HepG2 (cell line): ENCODE data around the gene VEGFB. TPM values are rescaled to one million over a fixed set of nuclear protein-coding genes. Genes with fewer than 3 reads are reported as not detected.
A peak's percentile ranks its signal among the peaks of the same experiment; 100 is the strongest.

Experiments
- ATAC-seq: fragments of 200-7000 bp; cut with Tn5 transposase; 3 replicates; pipeline ENCODE4 v1.9.1; 2020; ENCODE audit warnings: mild to moderate bottlenecking, moderate library complexity
- BruUV-seq: library from RNA; stranded (reverse); fragments of 400-500 nt; replicated peaks from 2 replicates; lab custom pipeline; 2021; lab: Mats Ljungman, UMichigan
- CTCF ChIA-PET: fragments of 300-600 bp; formaldehyde crosslinking; extraction: SDS; loops from one replicate; lab custom pipeline; 2021; ENCODE audit warnings: low total read pairs, inconsistent platforms, low intra/inter-chr PET ratio; lab: Yijun Ruan, JAX
- POLR2A ChIA-PET: fragments of 350-600 bp; sonication (Branson Sonifier 250); formaldehyde crosslinking; loops from one replicate; lab custom pipeline; 2020; ENCODE audit warnings: antibody characterized with exemption, inconsistent platforms; lab: Yijun Ruan, JAX
- DNase-seq: peaks from one replicate; pipeline ENCODE4 v3.0.0-alpha.2; 2015; ENCODE audit warnings: low spot score
- FAIRE-seq: peaks from 3 replicates; lab custom pipeline; 2011; peaks lifted over from hg19 to GRCh38; lab: Jason Lieb, UNC
- H2AFZ ChIP-seq: one replicate; pipeline ENCODE4 v1.6.1; 2011; ENCODE audit warnings: low read length, inconsistent platforms
- H3K27ac ChIP-seq: fragments of 300-600 bp; 3 replicates; pipeline ENCODE4 v1.8.0; 2011; ENCODE audit warnings: mixed run types, mild to moderate bottlenecking, mixed read lengths, low read length, inconsistent platforms; ENCODE audit not compliant: insufficient read depth; ENCODE audit errors: extremely low read length
- H3K27me3 ChIP-seq, 2 experiments: fragments of 200-600 bp in 1 of 2; 2 replicates in 1 of 2; 3 replicates in 1 of 2; pipeline versions ENCODE4 v1.6.0 to v1.8.0; 2011; ENCODE audit warnings: low read length in 2 of 2, mild to moderate bottlenecking in 2 of 2, moderate library complexity in 2 of 2, inconsistent platforms in 1 of 2; ENCODE audit not compliant: insufficient read depth in 2 of 2, control insufficient read depth in 1 of 2
- H3K36me3 ChIP-seq, 2 experiments: fragments of 200-600 bp in 1 of 2; replicated peaks in 1 of 2; 2 replicates in 1 of 2; 3 replicates in 1 of 2; pipeline versions ENCODE4 v1.5.1 to v1.8.0; 2011; ENCODE audit warnings: low read length in 2 of 2, inconsistent platforms in 1 of 2; ENCODE audit not compliant: insufficient read depth in 2 of 2, control insufficient read depth in 1 of 2
- H3K4me1 ChIP-seq: 2 replicates; pipeline ENCODE4 v1.5.1; 2012; ENCODE audit warnings: low read length, inconsistent platforms; ENCODE audit not compliant: insufficient read depth
- H3K4me2 ChIP-seq: 2 replicates; pipeline ENCODE4 v1.6.0; 2011; ENCODE audit warnings: low read depth, low read length, inconsistent platforms
- H3K4me3 ChIP-seq, 3 experiments: fragments of 200-600 bp in 1 of 3; sonication (generic), shearing (Covaris generic) in 1 of 3; replicated peaks in 1 of 3; 2 replicates each; pipeline ENCODE4 v1.5.1; 2011 to 2016; ENCODE audit warnings: low read length in 3 of 3, inconsistent platforms in 2 of 3, low read depth in 2 of 3, mild to moderate bottlenecking in 2 of 3, control low read depth in 1 of 3, mixed read lengths in 1 of 3; ENCODE audit not compliant: insufficient read depth in 1 of 3
- H3K79me2 ChIP-seq: one replicate; pipeline ENCODE4 v1.6.1; 2011; ENCODE audit warnings: low read length, inconsistent platforms; ENCODE audit not compliant: insufficient read depth
- H3K9ac ChIP-seq: 2 replicates; pipeline ENCODE4 v1.6.0; 2011; ENCODE audit warnings: mild to moderate bottlenecking, low read depth, low read length, inconsistent platforms; ENCODE audit not compliant: insufficient read depth
- H3K9me3 ChIP-seq: 2 replicates; pipeline ENCODE4 v1.5.1; 2012; ENCODE audit warnings: mild to moderate bottlenecking, low read length
- H4K20me1 ChIP-seq: 2 replicates; pipeline ENCODE4 v1.6.0; 2011; ENCODE audit warnings: inconsistent platforms, mild to moderate bottlenecking, low read length, moderate library complexity; ENCODE audit not compliant: insufficient read depth
- AGO1 ChIP-seq: fragments of 200-400 bp; formaldehyde crosslinking; IDR thresholded peaks from 2 replicates; pipeline ENCODE4 v1.6.1; 2017; ENCODE audit warnings: mild to moderate bottlenecking, low read depth, low read length, moderate library complexity; ENCODE audit not compliant: poor library complexity, severe bottlenecking
- AGO2 ChIP-seq: fragments of 200-400 bp; formaldehyde crosslinking; optimal IDR thresholded peaks from 2 replicates; pipeline ENCODE3; 2017; ENCODE audit warnings: mild to moderate bottlenecking, low read depth, low read length, moderate library complexity
- ZBTB33 ChIP-seq: sonication (generic); formaldehyde crosslinking; IDR thresholded peaks from 2 replicates; pipeline ENCODE4 v1.4.0; 2020; ENCODE audit warnings: missing genetic modification reagents
- ZNF33A ChIP-seq: sonication (generic); formaldehyde crosslinking; IDR thresholded peaks from 2 replicates; pipeline ENCODE4 v1.5.1; 2020; ENCODE audit warnings: missing genetic modification reagents, mild to moderate bottlenecking, moderate library complexity, borderline replicate concordance
- ZSCAN25 ChIP-seq: sonication (generic); formaldehyde crosslinking; IDR thresholded peaks from 2 replicates; pipeline ENCODE4 v1.8.0; 2022; ENCODE audit warnings: mild to moderate bottlenecking, missing genetic modification reagents
- WGBS: methylation state at CpG from one replicate; pipeline ENCODE4 v1.1.6; 2017; ENCODE audit warnings: low lambda C conversion rate; 5-methylcytosine and 5-hydroxymethylcytosine counted together
- in situ Hi-C: cut with HindIII; loops from 2 replicates; pipeline ENCODE4 v1.10.0; 2017; ENCODE audit warnings: low pct_unique_long_range_greater_than_20kb; ENCODE audit not compliant: extremely low pct_ligation_motif_present
- intact Hi-C: fragments of 100-400 bp; cut with micrococcal nuclease; formaldehyde crosslinking; loops from one replicate; pipeline ENCODE4 v1.10.0; 2022; ENCODE audit not compliant: unreplicated experiment
- polyA plus RNA-seq, 8 experiments: library from polyadenylated mRNA; depleted of rRNA in 3 of 8; stranded (reverse) in 7 of 8; unstranded in 1 of 8; fragments of >200 nt; fragmentation: Illumina TruSeq in 4 of 8; extraction: Trizol in 4 of 8; gene quantifications; 2 replicates each; pipeline versions ENCODE4 v1.2.1 to v1.2.3, GENCODE V29; 2011 to 2016; ENCODE audit warnings: low read depth in 4 of 8, missing spikeins in 1 of 8, mixed read lengths in 1 of 8; ENCODE audit not compliant: insufficient read depth in 1 of 8
- total RNA-seq, 5 experiments: library from RNA; depleted of rRNA; stranded (reverse); fragments of >200 nt; fragmentation: Illumina TruSeq; extraction: Trizol; gene quantifications; 2 replicates each; pipeline ENCODE4 v1.2.3, GENCODE V29; 2016; ENCODE audit warnings: low read depth in 1 of 5
- TF ChIP-seq, protein P1 (sequence below): sonication (generic); formaldehyde crosslinking; IDR thresholded peaks from 2 replicates; pipeline ENCODE4 v1.5.0; 2020; ENCODE audit warnings: mild to moderate bottlenecking, missing genetic modification reagents

The VEGFB gene
- total and polyA plus RNA-seq, 2 of the 13 experiments (the other 11 are each of a cell fraction or from before 2014, with no cell fraction given) = 9.0 to 11.3 TPM

- WGBS = 90% methylated on average over 2 of the region's 7 CpGs
- Histone ChIP-seq H3K9ac (no peak overlapping the region), H3K36me3 (peaks cover 0 to 3% of the 10 kb centered on the region in 2 experiments; a peak in 2 of 5 replicates), H3K27me3 (no peaks in the 10 kb centered on the region), H3K27ac (no peak overlapping the region), H3K4me3 (no peak overlapping the region), H3K4me2 (no peak overlapping the region), H4K20me1 (no peaks in the 10 kb centered on the region), H2AFZ (no peak overlapping the region), H3K4me1 (peaks cover 33% of the 10 kb centered on the region), H3K9me3 (no peaks in the 10 kb centered on the region), H3K79me2 (no peaks in the 10 kb centered on the region)
- FAIRE-seq (no peak), ATAC-seq (peak; percentile 26), DNase-seq (no peak)
- in situ Hi-C loops (no loop called here), intact Hi-C loops (no loop called here)
- ChIA-PET CTCF (no interaction called here), POLR2A (no interaction called here)
- BruUV-seq = no TSS peak
- TF ChIP-seq ZSCAN25 (CRISPR knock-in tag) (no peak), AGO2 (peak; percentile 47)
- TF ChIP-seq, protein P1, sequence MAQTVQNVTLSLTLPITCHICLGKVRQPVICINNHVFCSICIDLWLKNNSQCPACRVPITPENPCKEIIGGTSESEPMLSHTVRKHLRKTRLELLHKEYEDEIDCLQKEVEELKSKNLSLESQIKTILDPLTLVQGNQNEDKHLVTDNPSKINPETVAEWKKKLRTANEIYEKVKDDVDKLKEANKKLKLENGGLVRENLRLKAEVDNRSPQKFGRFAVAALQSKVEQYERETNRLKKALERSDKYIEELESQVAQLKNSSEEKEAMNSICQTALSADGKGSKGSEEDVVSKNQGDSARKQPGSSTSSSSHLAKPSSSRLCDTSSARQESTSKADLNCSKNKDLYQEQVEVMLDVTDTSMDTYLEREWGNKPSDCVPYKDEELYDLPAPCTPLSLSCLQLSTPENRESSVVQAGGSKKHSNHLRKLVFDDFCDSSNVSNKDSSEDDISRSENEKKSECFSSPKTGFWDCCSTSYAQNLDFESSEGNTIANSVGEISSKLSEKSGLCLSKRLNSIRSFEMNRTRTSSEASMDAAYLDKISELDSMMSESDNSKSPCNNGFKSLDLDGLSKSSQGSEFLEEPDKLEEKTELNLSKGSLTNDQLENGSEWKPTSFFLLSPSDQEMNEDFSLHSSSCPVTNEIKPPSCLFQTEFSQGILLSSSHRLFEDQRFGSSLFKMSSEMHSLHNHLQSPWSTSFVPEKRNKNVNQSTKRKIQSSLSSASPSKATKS = no peak
Measured at GRCh38 chr11:64219354-64219684, 15.1 kb upstream of the VEGFB start.

DNA sequence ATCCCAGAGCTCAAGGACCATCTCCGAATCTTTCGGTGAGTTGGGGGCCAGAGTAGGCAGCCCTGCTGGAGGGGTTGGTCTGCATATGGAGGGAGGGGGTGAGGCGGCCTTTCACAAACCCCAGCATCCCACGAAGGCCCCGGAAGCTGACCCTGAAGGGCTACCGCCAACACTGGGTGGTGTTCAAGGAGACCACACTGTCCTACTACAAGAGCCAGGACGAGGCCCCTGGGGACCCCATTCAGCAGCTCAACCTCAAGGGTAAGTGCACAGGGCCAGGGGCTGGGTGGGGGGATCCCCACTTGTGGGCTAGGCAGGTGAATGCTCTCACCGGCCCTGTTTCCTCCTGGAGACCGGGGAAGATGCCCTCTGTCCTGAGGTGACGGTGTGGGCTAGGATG is 14.6 kb upstream of the VEGFB start:
- Histone ChIP-seq H3K4me3 (no peak overlapping the region), H3K9me3 (no peaks in the 10 kb centered on the region), H3K27me3 (no peaks in the 10 kb centered on the region), H3K4me2 (no peak overlapping the region), H3K27ac (no peak overlapping the region), H3K9ac (no peak overlapping the region), H3K36me3 (peaks cover 0 to 3% of the 10 kb centered on the region in 2 experiments; a peak in 2 of 5 replicates), H3K79me2 (no peaks in the 10 kb centered on the region)
- 100% methylated on average over 1 of the region's 10 CpGs for WGBS
- POLR2A ChIA-PET = no interaction called here
- FAIRE-seq (no peak), DNase-seq (no peak), ATAC-seq (peak; percentile 32)
- in situ Hi-C loops = no loop called here
- CTCF ChIA-PET = no interaction called here
- intact Hi-C loops = no loop called here
- no TSS peak for BruUV-seq
- TF ChIP-seq ZNF33A (CRISPR knock-in tag) (no peak), ZBTB33 (CRISPR knock-in tag) (peak; percentile 84), AGO1 (peak; percentile 8)
- TF ChIP-seq, all 625 proteins: peak for 2
- Histone ChIP-seq H4K20me1 (no peaks in the 10 kb centered on the region), H3K4me1 (peaks cover 37% of the 10 kb centered on the region), H2AFZ (no peak overlapping the region)
